PC-3 (cell line): ENCODE data around the gene DIP2A.

ENCODE experiments used
- EZH2 ChIP-seq: fragments of 300-600 bp; sonication (generic); IDR thresholded peaks from one replicate; pipeline ENCODE4 v1.6.1; 2017; ENCODE audit warnings: antibody characterized with exemption, mild to moderate bottlenecking, low read length; ENCODE audit not compliant: unreplicated experiment
- EZH2phosphoT487 ChIP-seq: fragments of 300-600 bp; sonication (generic); IDR thresholded peaks from 2 replicates; pipeline ENCODE4 v1.6.1; 2018; ENCODE audit warnings: mild to moderate bottlenecking, antibody characterized with exemption, low read length, borderline replicate concordance
- TF ChIP-seq, protein P1 (sequence below): fragments of 300-600 bp; sonication (generic); conservative IDR thresholded peaks from 2 replicates; pipeline ENCODE4 v1.5.1; 2017; ENCODE audit warnings: antibody characterized with exemption, low read depth, mild to moderate bottlenecking, low read length

DNA sequence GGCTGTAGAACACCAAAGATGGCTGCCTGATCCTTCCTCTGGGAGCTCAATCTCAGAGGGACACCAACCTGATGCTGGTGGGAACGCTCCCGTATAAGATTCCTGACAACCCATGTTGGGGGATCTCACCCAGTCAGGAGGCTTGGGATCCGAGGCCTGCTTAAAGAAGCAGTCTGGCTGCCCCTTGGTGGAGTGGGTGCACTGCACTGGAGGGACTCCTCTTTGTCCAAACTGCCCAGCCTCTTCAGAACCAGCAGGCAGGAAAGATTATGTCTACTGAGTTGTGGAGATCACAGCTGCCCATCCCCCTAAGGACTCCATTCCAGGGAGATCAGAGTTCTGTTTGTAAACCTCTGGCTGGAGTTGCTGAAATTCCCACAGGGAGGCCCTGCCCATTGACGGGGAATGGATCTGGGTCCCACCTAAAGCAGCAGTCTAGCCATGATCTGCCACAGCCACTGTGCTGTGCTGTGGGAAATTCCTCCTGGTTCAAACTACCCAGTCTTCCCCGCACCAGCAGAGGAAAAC, 123.2 kb downstream of the DIP2A start:
- TF ChIP-seq, protein P1, sequence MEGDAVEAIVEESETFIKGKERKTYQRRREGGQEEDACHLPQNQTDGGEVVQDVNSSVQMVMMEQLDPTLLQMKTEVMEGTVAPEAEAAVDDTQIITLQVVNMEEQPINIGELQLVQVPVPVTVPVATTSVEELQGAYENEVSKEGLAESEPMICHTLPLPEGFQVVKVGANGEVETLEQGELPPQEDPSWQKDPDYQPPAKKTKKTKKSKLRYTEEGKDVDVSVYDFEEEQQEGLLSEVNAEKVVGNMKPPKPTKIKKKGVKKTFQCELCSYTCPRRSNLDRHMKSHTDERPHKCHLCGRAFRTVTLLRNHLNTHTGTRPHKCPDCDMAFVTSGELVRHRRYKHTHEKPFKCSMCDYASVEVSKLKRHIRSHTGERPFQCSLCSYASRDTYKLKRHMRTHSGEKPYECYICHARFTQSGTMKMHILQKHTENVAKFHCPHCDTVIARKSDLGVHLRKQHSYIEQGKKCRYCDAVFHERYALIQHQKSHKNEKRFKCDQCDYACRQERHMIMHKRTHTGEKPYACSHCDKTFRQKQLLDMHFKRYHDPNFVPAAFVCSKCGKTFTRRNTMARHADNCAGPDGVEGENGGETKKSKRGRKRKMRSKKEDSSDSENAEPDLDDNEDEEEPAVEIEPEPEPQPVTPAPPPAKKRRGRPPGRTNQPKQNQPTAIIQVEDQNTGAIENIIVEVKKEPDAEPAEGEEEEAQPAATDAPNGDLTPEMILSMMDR, result no peak
- TF ChIP-seq EZH2phosphoT487, result no peak
- TF ChIP-seq EZH2, result no peak
